Measurements from ENCODE around the gene TGFBR2. TPM values are rescaled to one million over a fixed set of nuclear protein-coding genes. Genes with fewer than 3 reads are reported as not detected.

The TGFBR2 gene
- total RNA-seq (50.5 and 52.8 TPM in 2 replicates), polyA plus RNA-seq (30.2 and 42.2 TPM in 2 replicates)

GRCh38 chr3:30606301-30607031 is at the start of gene TGFBR2:
TSS of gene TGFBR2 (plus strand) at chr3:30606601. CDS start at chr3:30606884, 283 bp downstream.
- peaks cover 12% of the 10 kb centered on the region for H3K4me1 ChIP-seq (ENCODE audit: insufficient read depth)
- no peaks in the 10 kb centered on the region for H3K9me2 ChIP-seq (replicated peaks; ENCODE audit: insufficient read depth)
- H3K9me3 ChIP-seq (ENCODE audit: low read depth): no peaks in the 10 kb centered on the region
- no peaks in the 10 kb centered on the region for H3K27me3 ChIP-seq
- H3K36me3 ChIP-seq (replicated peaks; ENCODE audit: insufficient read depth, low read depth): no peaks in the 10 kb centered on the region
- peak; percentile 9 for TF ChIP-seq CTCF (IDR thresholded peaks at IDR 0.05; ENCODE audit: poor library complexity)
- no peak for TF ChIP-seq EZH2phosphoT487 (IDR thresholded peaks at IDR 0.05; ENCODE audit: low read depth, severe bottlenecking, unreplicated experiment)
- peak; percentile 95 for DNase-seq (ENCODE audit: low spot score)
- H2AFZ ChIP-seq: peak within 1 kb of the TSS; percentile 72
- H3K4me3 ChIP-seq: peak within 1 kb of the TSS; percentile 99
- peaks cover 48% of the 10 kb centered on the region for H3K79me2 ChIP-seq
- H4K20me1 ChIP-seq (ENCODE audit: insufficient read depth, poor library complexity, severe bottlenecking): peaks cover 15% of the 10 kb centered on the region
- peak within 1 kb of the TSS; percentile 94 for H3K27ac ChIP-seq
- 2% methylated on average over 41 of the region's 71 CpGs for WGBS (ENCODE audit: low lambda C conversion rate, missing lambda C conversion rate)
- H3K4me2 ChIP-seq: peak within 1 kb of the TSS; percentile 84

GRCh38 chr3:30557746-30558303 is 48.6 kb upstream of the TGFBR2 start:
- H3K79me2 ChIP-seq: no peaks in the 10 kb centered on the region
- H3K27ac ChIP-seq: no peak overlapping the region
- H4K20me1 ChIP-seq (ENCODE audit: insufficient read depth, poor library complexity, severe bottlenecking): no peaks in the 10 kb centered on the region
- H3K4me1 ChIP-seq (ENCODE audit: insufficient read depth): no peaks in the 10 kb centered on the region
- no peak for DNase-seq (ENCODE audit: low spot score)
- WGBS (ENCODE audit: low lambda C conversion rate, missing lambda C conversion rate): 89% methylated on average over 1 of the region's 1 CpG
- H3K4me2 ChIP-seq: no peak overlapping the region
- no peak overlapping the region for H3K4me3 ChIP-seq
- no peak overlapping the region for H2AFZ ChIP-seq
- TF ChIP-seq CTCF (IDR thresholded peaks at IDR 0.05; ENCODE audit: poor library complexity) (no peak), EZH2phosphoT487 (IDR thresholded peaks at IDR 0.05; ENCODE audit: low read depth, severe bottlenecking, unreplicated experiment) (no peak), EZH2 (IDR thresholded peaks at IDR 0.05; ENCODE audit: borderline replicate concordance) (no peak)
- H3K9me3 ChIP-seq (ENCODE audit: low read depth): no peaks in the 10 kb centered on the region
- H3K9me2 ChIP-seq (replicated peaks; ENCODE audit: insufficient read depth): no peaks in the 10 kb centered on the region
- H3K36me3 ChIP-seq (replicated peaks; ENCODE audit: insufficient read depth, low read depth): no peaks in the 10 kb centered on the region
- no peaks in the 10 kb centered on the region for H3K27me3 ChIP-seq

- TF ChIP-seq EZH2phosphoT487 (IDR thresholded peaks at IDR 0.05; ENCODE audit: low read depth, severe bottlenecking, unreplicated experiment): no peak
- no peak for TF ChIP-seq CTCF (IDR thresholded peaks at IDR 0.05; ENCODE audit: poor library complexity)
- TF ChIP-seq EZH2 (IDR thresholded peaks at IDR 0.05; ENCODE audit: borderline replicate concordance): no peak
- 90% methylated on average over 1 of the region's 1 CpG for WGBS (ENCODE audit: low lambda C conversion rate, missing lambda C conversion rate)
- H3K36me3 ChIP-seq (replicated peaks; ENCODE audit: insufficient read depth, low read depth): no peaks in the 10 kb centered on the region
- no peaks in the 10 kb centered on the region for H3K9me2 ChIP-seq (replicated peaks; ENCODE audit: insufficient read depth)
- no peaks in the 10 kb centered on the region for H4K20me1 ChIP-seq (ENCODE audit: insufficient read depth, poor library complexity, severe bottlenecking)
- H3K27ac ChIP-seq: no peak overlapping the region
- H3K79me2 ChIP-seq: no peaks in the 10 kb centered on the region
- DNase-seq (ENCODE audit: low spot score): no peak
- H2AFZ ChIP-seq: no peak overlapping the region
- H3K9me3 ChIP-seq (ENCODE audit: low read depth): no peaks in the 10 kb centered on the region
- H3K4me1 ChIP-seq (ENCODE audit: insufficient read depth): no peaks in the 10 kb centered on the region
- no peak overlapping the region for H3K4me3 ChIP-seq
- no peaks in the 10 kb centered on the region for H3K27me3 ChIP-seq
- no peak overlapping the region for H3K4me2 ChIP-seq
Observed at GRCh38 chr3:30563956-30564355, 42.4 kb upstream of the TGFBR2 start.
